ENCODE results near the gene MESP2.

DNA sequence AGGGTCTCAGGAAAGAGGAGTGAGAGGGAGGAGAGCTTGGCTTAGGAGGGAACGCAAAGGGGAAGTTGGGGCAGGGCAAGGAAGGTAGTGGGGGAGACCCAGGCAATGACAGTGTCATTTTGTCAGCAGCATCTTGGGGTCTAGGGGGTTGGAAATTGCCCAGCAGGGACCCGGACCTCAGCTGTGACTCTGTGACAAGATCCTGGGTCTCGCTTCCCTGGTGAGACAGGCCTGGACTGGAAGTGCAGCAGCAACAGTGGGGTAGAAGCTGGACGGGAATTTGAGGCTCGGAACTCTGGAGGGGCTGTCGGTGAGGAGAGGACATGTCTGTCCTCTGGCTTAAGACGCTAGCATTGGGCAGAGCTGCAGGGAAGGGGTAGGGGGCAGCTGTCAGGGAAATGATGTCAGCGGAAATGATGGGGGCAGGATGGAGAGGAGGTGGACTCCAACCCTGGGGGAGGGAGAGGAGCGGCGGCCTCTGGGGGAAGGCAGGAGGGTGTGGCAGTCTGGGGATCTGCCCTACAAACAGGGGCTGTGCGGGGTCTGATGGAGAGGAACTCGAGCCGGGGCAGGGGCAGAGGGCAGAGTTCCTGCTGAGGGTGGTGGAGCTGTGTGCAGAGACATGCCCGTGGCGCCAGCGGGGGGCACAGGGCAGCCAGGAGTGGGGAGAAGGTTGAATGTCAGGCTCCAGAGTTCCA lies 26.2 kb downstream of the MESP2 start:
- TF ChIP-seq, protein P1, sequence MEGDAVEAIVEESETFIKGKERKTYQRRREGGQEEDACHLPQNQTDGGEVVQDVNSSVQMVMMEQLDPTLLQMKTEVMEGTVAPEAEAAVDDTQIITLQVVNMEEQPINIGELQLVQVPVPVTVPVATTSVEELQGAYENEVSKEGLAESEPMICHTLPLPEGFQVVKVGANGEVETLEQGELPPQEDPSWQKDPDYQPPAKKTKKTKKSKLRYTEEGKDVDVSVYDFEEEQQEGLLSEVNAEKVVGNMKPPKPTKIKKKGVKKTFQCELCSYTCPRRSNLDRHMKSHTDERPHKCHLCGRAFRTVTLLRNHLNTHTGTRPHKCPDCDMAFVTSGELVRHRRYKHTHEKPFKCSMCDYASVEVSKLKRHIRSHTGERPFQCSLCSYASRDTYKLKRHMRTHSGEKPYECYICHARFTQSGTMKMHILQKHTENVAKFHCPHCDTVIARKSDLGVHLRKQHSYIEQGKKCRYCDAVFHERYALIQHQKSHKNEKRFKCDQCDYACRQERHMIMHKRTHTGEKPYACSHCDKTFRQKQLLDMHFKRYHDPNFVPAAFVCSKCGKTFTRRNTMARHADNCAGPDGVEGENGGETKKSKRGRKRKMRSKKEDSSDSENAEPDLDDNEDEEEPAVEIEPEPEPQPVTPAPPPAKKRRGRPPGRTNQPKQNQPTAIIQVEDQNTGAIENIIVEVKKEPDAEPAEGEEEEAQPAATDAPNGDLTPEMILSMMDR (IDR thresholded peaks at IDR 0.05; ENCODE audit: low read length): no peak
- TF ChIP-seq EZH2 (IDR thresholded peaks at IDR 0.05; ENCODE audit: borderline replicate concordance, low read length): no peak

Data from OCI-LY1 (cell line).